Inflammatory macrophage (primary cell): ENCODE results near the gene SNRPD3.
"Not testable (repeated sequence)": the region's sequence is repeated elsewhere in the genome, so short reads cannot be mapped to it uniquely, and the experiment has no call there.

ENCODE experiments used
- DNase-seq, 2 donors: peaks; one replicate each; pipeline ENCODE4 v3.0.0-alpha.2; 2020 to 2022

The SNRPD3 gene

GRCh38 chr22:24535348-24535747, 20.5 kb upstream of the SNRPD3 start:
- DNase-seq, result no peak

- no peak for DNase-seq
These were observed 19.7 kb upstream of the SNRPD3 start for GRCh38 chr22:24536089-24536488.

GRCh38 chr22:24540470-24540869, 15.3 kb upstream of the SNRPD3 start:
- DNase-seq, result no peak

- no peak for DNase-seq
These were observed 13.9 kb upstream of the SNRPD3 start for GRCh38 chr22:24541681-24542515.

GRCh38 chr22:24542641-24543040, 13.2 kb upstream of the SNRPD3 start:
- DNase-seq, result no peak

GRCh38 chr22:24543185-24543601, 12.6 kb upstream of the SNRPD3 start:
- DNase-seq, result no peak

- DNase-seq, result no peak
These were observed 12.0 kb upstream of the SNRPD3 start for GRCh38 chr22:24543679-24544243.

GRCh38 chr22:24548812-24549211, 7.0 kb upstream of the SNRPD3 start:
- DNase-seq, result no peak

- peak; percentile 72 to 79 for DNase-seq
These were observed 5.5 kb upstream of the SNRPD3 start for GRCh38 chr22:24550028-24550901.

- DNase-seq, result no peak
These were observed 4.8 kb upstream of the SNRPD3 start for GRCh38 chr22:24550902-24551435.

GRCh38 chr22:24552503-24553286, 3.1 kb upstream of the SNRPD3 start:
- not testable (repeated sequence) for DNase-seq

- no peak for DNase-seq
These were observed 2.0 kb upstream of the SNRPD3 start for GRCh38 chr22:24553597-24554312.

- peak; percentile 40 to 47 for DNase-seq
These were observed 1.3 kb upstream of the SNRPD3 start, which contains the start of gene GUCD1 for GRCh38 chr22:24554313-24555164. Gene GUCD1, minus strand, starts transcription at chr22:24555138. Its CDS starts 147 bp downstream, at chr22:24554991.

- DNase-seq, result no peak
These were observed 3.7 kb downstream of the SNRPD3 start for GRCh38 chr22:24559471-24559870.

GRCh38 chr22:24563246-24563645, 7.4 kb downstream of the SNRPD3 start:
- DNase-seq, result no peak

GRCh38 chr22:24564376-24565058, 8.7 kb downstream of the SNRPD3 start:
- no peak for DNase-seq

GRCh38 chr22:24565077-24565476, 9.3 kb downstream of the SNRPD3 start:
- no peak for DNase-seq

GRCh38 chr22:24566899-24567511, 11.2 kb downstream of the SNRPD3 start:
- DNase-seq, result no peak

GRCh38 chr22:24567668-24568067, 11.9 kb downstream of the SNRPD3 start:
- DNase-seq, result no peak
